GM19372 (cell line): Measurements from ENCODE around the gene SOCS1.
A peak's percentile ranks its signal among the peaks of the same experiment; 100 is the strongest.
"Not testable (repeated sequence)": the region's sequence is repeated elsewhere in the genome, so short reads cannot be mapped to it uniquely, and the experiment has no call there.

Experiments
- ATAC-seq: cut with Tn5 transposase; IDR thresholded peaks from one replicate; pipeline ENCODE4 v1.9.1; 2021; ENCODE audit warnings: mild to moderate bottlenecking, low read depth, moderate library complexity; ENCODE audit not compliant: unreplicated experiment

SOCS1 gene, protein sequence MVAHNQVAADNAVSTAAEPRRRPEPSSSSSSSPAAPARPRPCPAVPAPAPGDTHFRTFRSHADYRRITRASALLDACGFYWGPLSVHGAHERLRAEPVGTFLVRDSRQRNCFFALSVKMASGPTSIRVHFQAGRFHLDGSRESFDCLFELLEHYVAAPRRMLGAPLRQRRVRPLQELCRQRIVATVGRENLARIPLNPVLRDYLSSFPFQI

DNA sequence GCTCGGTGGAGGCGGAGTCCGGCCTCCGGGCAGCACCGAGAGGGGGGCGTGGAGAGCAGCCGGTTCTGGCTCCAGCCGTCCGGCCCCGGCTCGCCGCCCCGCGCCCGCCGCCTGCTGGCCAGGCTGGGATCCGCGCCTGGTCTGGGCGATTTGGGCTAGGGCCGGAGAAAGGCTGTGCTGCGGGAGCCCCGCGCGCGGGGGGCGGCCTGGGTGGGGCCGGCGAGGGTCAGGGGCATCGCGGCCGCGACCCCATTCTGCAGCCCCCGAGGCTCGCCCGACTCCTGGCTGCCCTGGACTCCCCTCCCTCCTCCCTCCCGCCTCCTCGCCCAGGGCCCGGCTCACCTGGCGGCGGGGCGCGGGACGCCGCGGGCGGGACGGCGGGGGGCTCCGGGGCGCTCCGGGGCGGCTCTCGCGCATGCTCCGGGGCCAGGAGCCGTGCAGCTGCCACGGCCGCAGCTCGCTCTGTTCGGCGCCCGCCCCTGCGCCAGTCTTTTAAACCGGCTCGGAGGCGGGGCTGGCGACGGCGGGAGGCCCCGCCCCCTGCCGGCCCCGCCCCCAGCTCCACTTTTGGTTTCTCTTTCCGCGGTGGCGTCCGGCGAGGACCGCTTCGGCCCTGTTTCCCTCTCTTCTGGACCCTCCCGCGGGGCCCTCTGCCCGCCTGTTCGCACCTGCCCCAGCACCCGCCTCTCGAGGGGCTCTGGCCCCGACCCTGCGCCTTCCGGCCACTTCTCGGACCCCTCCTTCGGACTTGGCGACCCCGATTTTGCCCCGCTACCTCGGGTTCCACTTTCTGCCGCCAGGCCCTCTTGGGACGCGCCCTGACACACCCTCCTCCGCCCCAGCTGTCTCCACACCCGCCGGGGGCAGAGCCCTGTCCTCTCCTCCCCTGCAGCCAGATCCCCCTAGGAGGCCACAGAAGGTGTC lies at the start of gene SOCS1:
TSS of gene SOCS1 (minus strand) at position 468 of the 924 bp plus-strand sequence. CDS start 726 bp downstream, outside the sequence.
- peak; percentile 52 for ATAC-seq

DNA sequence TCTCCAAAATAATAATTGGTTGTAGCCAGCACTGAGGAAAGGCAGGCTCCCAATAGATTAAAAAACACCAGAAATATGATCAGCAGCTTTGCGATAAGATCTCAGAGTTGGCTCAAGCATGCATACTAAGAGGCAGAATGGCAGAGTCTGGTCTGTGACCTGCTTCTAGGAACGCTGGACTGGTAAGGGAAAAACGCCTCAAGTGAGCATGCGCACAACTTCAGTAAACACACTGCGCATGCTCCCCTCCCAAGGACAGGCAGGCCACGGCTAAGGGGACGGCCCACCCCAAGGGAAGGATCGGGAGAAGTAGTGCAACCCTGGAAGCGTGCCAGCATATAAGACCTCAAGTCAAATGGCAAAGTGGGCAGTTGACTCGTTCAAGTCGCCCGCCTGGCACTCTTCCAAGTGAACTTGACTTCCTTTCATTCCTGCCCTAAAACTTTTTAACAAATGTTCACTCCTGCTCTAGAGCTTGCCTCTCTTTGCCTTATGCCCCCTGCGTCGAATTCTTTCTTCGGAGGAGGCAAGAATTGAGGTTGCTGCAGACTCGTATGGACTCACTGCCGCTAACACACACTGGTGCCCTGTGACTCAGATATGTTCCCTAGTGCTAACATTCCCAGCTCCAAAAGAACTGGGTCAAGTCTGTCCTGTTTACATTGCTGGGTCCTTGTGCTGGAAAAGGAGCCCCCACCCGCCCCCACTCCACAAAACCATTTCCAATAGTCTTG lies 47.6 kb upstream of the SOCS1 start:
- no peak for ATAC-seq

DNA sequence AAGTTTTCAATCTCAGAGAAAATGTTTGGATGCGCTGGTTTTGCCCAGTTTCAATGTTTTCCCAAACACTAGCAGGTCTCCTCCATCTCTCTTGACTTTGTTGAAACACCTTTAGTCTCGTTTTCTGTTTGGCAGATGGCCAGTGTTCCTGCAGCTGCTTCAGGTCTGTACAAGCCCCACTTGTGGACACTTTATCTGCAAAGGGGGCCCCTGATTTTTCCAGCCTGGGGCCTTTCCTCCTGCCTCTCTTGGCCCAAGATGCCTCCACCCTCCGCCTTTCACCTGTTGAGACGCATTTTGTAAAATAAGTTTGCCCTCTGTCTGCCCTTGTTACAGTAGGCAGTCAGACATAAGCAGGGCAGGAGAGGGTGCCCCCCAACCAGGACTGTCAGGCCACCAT lies 47.0 kb upstream of the SOCS1 start:
- no peak for ATAC-seq

DNA sequence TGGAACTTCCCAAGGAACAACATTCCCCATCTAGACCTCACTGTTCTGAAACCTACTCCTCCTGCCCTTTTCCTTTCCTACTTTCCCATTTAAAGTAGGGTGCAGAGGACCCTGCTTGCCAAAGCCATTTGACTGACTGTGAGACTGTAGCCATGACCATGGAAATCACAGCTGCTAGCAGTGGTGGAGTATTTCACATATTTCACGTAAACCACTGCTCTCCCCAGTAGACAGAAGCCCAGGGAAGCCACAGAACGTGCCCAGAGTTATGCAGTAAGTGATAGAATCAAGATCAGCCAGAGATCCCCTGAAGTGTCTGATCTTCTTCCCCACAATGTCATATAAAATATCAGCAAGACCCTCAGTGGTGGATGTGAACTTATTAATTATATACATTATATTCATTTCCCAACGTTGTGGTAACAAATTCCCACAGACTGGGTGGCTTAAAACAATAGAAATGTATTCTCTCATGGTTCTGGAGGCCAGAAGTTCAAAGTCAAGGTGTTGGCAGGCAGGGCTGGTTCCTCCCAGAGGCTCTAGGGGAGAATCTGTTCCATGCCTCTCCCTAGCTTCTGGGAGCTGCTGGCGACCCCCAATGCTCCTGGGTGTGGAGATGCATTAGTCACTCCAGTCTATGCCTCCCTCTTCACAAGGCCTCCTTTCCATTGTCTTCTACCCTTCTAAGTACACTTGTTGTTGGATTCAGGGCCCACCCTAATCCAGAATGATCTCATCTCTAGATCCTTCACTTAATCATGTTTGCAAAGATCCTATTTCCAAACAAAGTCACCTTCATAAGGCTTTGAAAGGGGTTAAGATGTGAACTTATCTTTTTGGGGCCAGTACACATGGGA lies 45.9 kb upstream of the SOCS1 start:
- no peak for ATAC-seq

DNA sequence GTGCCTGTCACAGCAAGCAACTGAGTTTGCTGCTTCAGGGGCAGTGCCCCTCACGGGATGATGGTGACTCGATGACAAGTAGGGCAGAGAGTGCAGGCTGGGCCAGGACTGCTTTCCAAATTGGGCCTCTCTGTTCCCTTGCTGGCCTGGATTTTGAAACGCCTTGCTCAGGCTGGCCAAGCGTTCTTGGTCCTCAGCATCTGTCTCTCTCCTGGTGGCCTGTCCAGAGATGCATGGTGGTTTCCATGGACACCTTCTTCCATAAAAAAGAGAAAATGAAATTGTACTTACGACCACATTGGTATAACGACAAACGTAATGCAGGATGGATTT lies 44.5 kb upstream of the SOCS1 start:
- ATAC-seq = no peak

DNA sequence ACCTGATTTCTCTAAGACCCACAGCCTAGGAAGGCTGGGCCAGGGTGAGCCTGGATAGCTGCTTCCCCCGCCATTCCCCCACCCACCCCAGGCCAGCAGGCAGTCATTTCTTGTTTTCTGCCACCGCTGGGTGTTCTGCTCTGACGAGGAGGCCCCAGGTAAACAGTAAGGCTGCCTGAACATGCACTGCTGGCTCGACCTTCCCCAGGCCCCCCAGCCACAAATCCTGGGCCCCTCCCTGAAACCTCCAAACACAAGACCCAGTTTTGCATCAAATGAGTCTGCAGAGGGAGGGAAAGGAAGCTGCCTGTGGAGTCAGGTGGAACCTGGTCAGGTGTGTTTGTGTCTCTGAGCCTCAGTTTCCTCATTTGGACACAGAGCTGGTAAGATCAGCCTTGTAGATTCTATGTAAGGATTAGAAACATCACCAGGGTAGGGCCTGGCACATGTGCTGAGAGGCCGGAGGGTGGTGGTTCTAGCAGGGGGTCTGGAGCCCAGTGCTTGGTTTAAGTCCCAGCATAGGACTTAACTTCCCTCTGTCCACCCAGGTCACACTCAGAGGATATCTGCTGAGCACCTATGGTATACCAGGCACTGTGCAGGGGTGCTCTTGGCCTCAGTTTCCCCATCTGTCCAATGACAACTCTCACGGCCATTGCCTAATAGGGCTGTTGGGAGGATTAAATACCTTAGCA lies 44.0 kb upstream of the SOCS1 start:
- no peak for ATAC-seq

DNA sequence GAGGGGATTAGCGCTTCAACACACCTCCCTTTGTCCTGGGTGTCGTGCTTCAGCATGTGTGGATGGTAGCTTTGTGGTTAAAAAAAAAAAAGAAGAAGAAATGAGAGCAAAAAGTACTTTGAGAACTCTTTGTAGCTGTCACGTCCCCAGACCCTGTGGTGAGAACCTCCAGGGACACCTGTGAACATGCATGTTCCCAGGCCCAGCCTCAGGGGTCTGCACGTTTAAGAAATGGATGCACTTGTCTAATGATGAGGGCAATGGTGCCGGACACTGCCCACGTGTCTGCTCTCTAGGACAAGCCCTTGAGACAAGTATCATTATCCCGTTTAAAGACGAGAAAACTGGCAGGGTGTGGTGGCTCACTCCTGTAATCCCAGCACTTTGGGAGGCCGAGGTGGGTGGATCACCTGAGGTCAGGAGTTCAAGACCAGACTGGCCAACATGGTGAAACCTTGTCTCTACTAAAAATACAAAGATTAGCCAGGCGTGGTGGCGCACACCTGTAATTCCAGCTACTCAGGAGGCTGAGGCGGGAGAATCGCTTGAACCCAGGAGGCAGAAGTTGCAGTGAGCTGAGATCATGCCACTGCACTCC lies 43.0 kb upstream of the SOCS1 start:
- ATAC-seq = not testable (repeated sequence)

DNA sequence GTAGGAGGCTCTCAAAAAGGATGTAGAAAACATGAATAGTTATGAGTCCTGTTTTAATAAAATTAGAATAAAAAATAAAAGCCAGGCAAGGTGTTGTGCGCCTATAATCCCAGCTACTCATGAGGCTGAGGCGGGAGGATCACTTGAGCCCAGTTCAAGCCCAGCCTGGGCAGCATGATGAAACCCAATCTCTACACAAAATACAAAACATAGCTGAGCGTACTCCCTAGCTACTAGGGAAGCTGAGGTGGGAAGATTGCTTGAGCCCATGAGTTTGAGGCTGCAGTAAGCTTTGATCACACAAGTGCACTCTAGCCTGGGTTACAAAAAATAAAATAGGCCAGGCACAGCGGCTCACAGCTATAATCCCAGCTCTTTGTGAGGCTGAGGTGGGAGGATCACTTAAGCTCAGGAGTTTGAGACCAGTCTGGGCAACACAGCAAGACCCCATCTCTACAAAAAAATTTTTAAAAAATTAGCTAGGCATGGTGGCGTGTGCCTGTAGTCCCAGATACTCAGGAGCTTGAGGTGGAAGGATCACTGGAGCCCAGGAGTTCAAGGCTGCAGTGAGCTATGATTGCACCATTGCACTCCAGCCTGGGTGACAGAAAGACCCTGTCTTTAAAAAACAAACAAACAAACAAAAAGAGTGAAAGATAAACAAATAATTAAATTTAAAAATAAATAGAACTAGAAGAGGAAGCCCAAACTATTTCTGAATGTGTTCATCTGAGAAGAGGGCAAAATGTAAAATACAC lies 42.3 kb upstream of the SOCS1 start:
- ATAC-seq = no peak

DNA sequence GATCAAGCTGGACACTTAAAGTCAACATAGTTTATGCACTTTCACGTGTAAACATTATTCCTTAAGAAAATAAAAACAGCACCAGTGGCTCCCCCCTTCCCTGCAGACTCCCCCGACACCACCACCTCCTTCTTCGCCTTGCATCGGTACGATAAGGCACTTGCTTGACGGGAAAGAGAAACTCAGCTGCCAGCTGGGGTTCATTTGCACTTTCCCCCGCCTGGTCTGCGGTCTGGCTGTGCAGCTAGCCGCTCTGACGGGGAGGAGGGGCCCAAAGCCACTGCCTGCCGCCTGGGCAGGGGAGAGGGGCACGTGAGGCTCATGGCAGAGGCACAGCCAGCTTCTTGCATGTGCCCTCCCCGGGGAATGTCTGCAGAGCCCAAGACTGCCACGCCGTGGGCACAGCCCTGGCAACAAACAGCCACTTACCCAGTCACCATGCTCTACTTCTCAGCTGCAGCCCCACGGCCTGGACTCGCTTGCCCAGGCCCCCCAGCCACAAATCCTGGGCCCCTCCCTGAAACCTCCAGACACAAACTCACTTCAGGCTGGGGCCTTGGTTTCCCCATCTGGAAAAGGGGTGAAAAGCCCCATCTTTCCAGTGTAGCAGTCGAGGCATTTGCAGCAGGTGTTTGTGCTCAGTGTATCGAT lies 41.6 kb upstream of the SOCS1 start:
- peak; percentile 78 for ATAC-seq

DNA sequence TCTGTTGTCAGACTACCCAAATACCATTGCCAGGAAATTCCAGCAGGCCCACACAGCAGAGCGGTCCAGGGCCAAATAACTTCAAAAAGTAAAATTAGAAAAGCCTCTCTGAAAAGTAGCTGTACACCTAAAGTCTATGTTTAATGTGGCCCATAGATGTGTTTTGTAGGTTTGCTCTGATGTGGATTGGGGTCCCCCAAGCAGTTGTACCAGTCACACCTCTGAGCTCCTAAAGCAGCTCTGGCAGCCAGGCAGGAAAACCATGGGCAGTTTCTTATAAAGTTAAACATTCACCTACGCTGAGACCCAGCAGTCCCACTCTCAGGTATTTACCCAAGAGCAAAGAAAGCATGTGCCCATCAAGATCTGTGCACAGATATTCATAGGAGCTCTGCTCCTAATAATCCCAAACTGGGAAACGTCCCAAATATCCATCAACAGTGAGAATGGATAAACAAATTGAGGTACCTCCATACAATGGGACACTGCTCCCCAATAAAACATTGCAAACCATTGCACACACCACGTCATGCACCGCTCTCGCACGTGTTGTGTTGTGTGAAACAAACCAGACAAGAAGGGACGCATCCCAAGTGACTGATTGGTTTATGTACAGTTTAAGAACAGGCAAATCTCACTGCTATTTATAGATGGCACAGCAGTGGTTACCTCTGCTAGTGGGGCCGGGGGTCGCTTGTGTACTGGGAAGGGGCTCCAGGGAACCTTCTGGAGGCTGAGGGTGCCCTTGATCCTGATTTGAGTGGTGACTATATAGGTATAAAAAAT lies 40.9 kb upstream of the SOCS1 start:
- ATAC-seq = no peak

DNA sequence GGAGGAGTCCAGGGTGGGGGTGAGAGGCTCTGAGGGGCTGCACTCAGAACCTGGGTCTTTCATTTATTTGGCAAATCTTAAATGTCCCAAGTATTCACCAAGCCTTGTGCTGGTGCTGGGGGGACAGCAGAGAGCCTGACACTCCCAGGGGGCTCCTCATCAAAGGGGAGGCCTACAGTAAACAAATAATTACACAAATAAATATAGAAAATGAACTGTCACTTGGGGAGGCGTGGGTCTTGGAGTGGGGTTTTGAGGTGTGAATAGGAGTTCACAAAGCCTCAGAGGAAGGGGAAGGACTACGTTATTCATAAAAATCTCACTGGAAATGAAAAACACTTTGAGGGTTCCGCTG lies 40.3 kb upstream of the SOCS1 start:
- no peak for ATAC-seq

DNA sequence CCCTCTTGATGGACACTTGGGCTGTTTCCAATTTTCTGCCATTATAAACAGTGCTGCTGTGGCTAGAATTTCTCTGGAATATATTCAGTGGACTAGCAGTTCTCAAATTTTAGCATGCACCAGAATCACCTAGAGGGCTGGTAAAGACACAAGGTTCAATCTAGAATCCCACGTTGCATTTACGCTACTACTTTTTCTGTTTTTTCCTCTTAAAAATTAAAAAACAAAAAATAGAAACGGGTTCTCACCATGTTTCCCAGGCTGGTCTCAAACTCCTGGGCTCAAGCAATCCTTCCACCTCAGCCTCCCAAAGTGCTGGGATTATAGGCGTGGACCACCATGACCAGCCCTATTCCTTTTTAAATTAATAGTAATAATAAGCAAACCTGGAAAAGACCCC lies 39.7 kb upstream of the SOCS1 start:
- no peak for ATAC-seq

DNA sequence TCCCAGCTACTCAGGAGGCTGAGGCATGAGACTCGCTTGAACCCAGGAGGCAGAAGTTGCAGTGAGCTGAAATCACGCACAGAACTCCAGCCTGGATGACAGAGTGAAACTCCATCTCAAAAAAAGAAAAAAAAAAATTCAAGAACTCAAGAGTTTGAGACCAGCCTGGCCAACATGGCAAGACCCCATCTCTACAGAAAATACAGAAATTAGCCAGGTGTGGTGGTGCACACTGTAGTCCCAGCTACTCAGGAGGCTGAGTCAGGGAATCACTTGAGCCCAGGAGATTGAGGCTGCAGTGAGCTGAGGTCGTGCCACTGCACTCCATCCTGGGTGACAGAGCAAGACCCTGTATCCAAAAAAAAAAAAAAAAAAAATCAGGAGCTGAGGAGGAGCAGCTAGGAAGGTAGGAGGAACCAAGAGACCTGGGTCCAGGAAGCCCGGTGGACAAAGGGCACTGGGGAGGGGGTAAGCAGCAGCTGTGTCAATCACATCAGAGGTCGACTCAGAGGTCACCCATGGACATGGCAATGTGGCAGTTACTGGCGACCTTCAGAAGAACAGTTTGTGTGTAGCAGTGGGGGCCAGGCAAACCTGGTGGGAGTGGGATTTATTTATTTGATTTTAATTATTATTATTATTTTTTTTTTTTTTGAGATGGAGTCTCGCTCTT lies 36.2 kb upstream of the SOCS1 start:
- no peak for ATAC-seq

DNA sequence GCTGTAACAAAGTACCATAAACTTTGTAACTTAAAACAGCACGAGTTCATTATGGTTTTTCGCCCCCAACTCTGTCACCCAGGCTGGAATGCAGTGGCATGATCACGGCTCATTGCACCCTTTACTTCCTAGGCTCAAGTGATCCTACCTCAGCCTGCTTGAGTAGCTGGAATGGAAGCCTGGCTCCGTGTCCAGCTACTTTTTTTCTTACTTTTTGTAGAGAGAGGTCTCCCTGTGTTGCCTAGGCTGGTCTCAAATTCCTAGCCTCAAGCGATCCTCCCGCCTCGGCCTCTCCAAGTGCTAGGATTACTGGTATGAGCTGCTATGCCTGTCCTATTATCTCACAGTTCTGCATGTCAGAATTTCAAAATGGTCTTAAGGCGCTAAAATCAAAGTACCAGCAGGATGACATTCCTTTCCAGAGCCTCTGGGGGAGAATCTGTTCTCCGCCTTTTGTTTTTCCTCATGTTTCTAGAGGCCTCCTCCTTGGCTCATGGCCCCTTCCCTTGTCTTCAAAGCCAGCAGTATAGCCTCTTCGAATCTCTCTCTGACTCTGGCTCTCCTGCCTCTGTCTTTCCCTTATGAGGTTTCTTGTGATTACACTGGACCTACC lies 35.2 kb upstream of the SOCS1 start:
- no peak for ATAC-seq

DNA sequence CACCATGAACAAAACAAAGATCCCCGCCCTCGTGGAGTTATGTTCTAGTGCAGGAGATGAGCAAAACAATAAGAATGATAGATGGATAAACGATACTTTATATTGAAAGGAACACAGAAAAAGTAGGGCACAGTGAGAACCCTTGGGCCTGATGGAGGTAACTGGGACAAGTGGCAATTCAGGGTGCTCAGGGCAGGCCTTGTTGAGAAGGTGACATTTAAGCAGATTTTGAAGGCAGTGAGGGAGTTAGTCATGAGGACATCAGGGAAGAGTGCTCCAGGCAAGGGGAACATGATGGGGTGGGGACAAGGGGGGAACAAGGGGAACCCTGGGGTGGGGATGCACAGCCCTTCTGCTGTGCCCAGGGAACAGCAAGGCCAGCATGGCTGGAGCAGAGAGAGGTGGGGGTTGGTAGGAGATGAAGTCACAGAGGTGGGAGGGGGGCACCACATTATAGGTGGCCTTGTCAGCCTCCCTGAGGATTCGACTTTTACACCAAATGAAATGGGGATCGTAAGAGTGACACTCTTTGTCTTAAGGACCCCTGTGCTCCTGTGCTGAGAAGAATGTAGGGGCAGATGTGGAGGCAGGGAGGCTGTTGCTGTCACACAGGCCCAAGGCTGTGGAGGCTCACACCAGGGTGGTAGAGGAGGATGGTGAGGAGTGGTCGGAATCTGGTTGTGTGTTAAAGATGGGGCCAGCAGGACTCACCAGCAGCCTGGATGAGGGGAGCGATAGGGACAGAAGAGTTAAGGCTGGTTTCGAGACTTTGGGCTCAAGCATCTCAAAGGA lies 34.3 kb upstream of the SOCS1 start:
- no peak for ATAC-seq

DNA sequence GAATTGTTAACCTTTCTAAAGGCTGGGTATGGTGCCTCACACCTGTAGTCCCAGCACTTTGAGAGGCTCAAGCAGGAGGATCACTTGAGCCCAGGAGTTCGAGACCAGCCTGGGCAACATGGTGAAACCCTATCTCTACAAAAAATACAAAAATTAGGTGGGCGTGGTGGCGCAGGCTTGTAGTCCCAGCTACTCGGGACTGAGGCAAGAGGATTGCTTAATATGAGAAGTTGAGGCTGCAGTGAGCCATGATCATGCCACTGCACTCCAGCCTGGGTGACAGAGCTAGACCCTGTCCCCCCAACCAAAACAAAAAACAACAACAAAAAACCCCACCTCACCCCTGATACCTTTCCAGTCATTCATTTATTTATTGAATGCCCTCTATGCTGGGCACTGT lies 33.7 kb upstream of the SOCS1 start:
- not testable (repeated sequence) for ATAC-seq
